ENCODE results near the gene B3GNT3. TPM values are rescaled to one million over a fixed set of nuclear protein-coding genes. Genes with fewer than 3 reads are reported as not detected.

Gene B3GNT3
- total and polyA plus RNA-seq, 2 of the 8 experiments (the other 6 are each of a cell fraction or from before 2014, with no cell fraction given): 1.5 TPM

- TF ChIP-seq PHF8 (conservative IDR thresholded peaks at IDR 0.05; ENCODE audit: low read depth, low read length) (peak; percentile 93), POU5F1 (IDR thresholded peaks at IDR 0.05; ENCODE audit: low read depth, low read length) (0 out of 2 replicates have a peak, but pooled peaks have one; percentile 12), TBP (IDR thresholded peaks at IDR 0.05; ENCODE audit: low read depth, low read length) (peak; percentile 98), HDAC2 (IDR thresholded peaks at IDR 0.05; ENCODE audit: borderline replicate concordance in 1 of 2, low read depth in 2 of 2, low read length in 2 of 2) (no peak), CHD2 (IDR thresholded peaks at IDR 0.05; ENCODE audit: low read length) (peak; percentile 91), TAF1 (IDR thresholded peaks at IDR 0.05; ENCODE audit: low read depth, low read length) (peak; percentile 100), CEBPB (IDR thresholded peaks at IDR 0.05; ENCODE audit: low read depth, low read length) (no peak), MAFK (IDR thresholded peaks at IDR 0.05; ENCODE audit: low read depth, low read length) (no peak), SIN3A (conservative IDR thresholded peaks at IDR 0.05 in 1 of 2, IDR thresholded peaks at IDR 0.05 in 1 of 2; ENCODE audit: low read depth in 1 of 2, low read length in 2 of 2) (no peak; a peak in 1 of 4 replicates), EP300 (IDR thresholded peaks at IDR 0.05; ENCODE audit: borderline replicate concordance in 1 of 2, low read depth in 2 of 2, low read length in 2 of 2) (no peak; a peak in 1 of 3 replicates), TCF12 (IDR thresholded peaks at IDR 0.05; ENCODE audit: low read depth, low read length) (no peak), RAD21 (IDR thresholded peaks at IDR 0.05 in 1 of 2, conservative IDR thresholded peaks at IDR 0.05 in 1 of 2; ENCODE audit: low read depth in 2 of 2, low read length in 2 of 2) (peak; percentile 76 to 79), CTCF (IDR thresholded peaks at IDR 0.05; ENCODE audit: control extremely low read depth in 1 of 3, insufficient read depth in 1 of 3, low read depth in 1 of 3, low read length in 3 of 3) (peak; percentile 81 to 93 (median 82)), ASH2L (IDR thresholded peaks at IDR 0.05; ENCODE audit: low read length) (peak; percentile 43), HDAC6 (IDR thresholded peaks at IDR 0.05; ENCODE audit: low read depth, low read length) (no peak), YY1 (IDR thresholded peaks at IDR 0.05; ENCODE audit: low read depth, low read length) (peak; percentile 86), JUND (IDR thresholded peaks at IDR 0.05; ENCODE audit: low read length) (peak; percentile 40; the same call in 1 of the 2 replicates), BACH1 (IDR thresholded peaks at IDR 0.05; ENCODE audit: low read length) (peak; percentile 13), POLR2A (IDR thresholded peaks at IDR 0.05; ENCODE audit: control extremely low read depth in 1 of 2, low read depth in 2 of 2, low read length in 2 of 2) (peak; percentile 85 to 97)
Measured at GRCh38 chr19:17859533-17860330, 64.8 kb downstream of the B3GNT3 start, which contains the start of gene RPL18A (continued).
